CD4-positive, alpha-beta T cell treated with Interleukin-4 for 4 hours (primary cell): ENCODE results near the gene KATNB1.

Source experiments
- DNase-seq: peaks from one replicate; pipeline ENCODE4 v3.0.0-alpha.2; 2020

KATNB1 gene

DNA sequence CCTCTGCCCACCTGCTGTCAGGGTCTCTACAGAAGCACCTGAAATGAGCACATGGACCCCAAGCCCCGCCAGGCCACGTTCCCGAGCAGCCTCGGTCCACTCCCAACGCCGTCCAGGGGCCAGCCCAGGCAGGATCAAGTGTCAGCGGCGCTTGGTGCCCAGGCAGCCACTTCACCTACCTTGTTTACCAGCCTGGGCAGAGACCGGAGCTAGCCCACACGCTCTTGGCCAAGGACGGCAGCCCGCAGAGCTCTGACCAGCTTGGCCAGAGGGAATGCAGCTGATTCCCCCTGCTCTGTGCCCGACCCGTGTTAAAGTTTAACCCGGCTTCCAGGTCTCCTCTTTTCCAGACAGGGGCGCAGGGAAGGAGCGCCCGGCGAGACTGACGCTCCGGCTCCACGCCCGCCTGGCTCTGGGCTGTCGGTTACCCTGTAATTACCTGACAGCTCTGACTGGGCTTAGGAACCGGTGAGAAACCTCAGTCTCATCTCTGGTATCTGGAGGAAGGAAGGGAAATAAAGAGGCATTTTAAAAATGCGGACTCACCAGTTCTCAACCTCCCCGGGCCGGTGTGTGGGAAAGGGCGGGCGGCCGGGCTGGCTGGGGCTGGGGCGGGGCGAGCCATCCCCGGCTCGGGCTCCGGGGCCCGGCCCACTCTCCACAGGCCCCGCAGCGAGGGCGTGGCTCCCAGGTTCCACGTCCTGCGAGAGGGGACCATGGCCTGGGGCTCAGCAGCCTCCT lies 62.1 kb downstream of the KATNB1 start:
- no peak for DNase-seq

DNA sequence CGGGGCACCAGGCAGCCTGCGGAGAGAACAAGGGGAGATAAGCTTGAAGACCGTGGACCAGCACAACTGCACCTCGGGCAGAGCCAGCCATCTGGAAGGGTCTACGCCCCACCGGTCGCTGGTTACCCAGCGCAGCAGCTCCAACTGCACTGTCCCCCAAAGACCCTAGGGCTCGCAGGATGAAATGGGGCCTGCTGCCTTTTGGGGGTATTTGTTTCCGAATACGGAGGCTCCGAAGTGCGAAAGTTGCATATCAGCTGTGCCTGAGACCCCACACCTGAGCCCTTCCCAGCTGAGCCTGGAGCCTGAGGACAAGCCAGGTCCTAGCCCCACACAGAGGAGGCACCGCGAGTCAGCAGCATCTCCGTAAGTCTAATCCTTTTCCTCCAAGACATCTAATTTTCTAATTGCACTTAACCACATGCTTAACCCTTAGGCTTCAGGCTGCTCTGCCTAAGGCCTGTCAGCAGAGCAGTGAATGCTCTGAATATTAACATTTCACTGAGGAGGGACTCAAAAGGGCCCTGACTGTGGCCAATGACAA lies 62.8 kb downstream of the KATNB1 start:
- no peak for DNase-seq

DNA sequence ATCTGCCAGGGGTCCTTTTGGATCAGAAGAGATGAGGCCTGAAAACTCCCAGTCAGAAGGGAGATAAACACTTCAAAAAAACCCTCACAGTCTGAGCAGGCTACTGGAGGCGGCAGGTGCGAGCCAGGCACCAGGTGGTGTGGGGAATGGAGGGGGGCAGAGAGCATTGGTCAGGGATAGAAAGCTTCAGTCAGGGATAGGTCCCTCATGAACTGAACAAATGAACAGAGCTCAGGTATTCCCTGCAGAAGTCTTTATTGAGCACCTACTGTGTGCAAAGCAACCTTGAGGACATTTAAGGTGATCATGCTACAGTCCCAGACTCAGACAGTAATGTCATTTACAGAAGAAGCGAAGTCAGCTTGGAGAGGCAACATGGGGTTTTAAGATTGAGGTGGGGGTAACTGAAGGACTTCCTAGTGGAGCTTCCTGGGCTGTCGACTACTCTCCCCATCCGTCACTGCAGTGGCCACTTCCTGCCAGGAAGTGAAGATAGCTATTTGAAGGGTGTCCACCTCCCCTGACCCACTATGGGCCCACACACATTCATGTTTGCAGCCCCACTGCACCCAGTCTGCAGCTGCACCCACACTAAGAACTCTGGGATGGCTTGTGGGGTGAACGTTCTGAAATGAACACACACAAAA lies 63.5 kb downstream of the KATNB1 start:
- no peak for DNase-seq

DNA sequence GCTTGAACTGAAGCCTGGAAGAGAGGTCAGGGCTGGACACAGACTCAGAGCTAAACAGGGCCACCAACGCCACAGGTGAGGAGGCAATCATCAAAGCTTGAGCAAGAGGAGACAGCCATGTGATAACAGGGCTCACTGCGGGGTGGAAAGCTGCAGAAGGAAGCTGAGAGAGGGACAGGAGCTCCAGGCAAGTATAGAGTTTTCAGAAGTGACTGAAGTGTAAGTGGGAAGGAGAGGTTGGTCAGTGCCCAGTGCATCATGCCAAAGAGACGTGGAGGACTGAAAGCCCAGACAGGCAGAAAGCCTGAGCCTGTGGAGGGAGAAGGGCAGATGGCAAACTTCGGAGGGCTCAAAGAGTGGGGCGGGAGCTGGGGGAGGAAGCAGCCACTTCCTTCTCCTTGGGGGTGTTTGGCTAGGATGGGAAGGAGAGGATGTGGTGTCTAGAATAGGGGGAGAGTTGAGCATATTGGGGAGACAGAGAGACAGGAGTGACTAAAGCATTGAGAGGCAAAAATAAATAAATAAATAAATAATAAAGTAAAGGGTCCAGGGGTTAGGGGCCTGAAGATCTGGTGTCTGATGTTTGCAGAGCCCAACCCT lies 64.1 kb downstream of the KATNB1 start:
- DNase-seq, result no peak

DNA sequence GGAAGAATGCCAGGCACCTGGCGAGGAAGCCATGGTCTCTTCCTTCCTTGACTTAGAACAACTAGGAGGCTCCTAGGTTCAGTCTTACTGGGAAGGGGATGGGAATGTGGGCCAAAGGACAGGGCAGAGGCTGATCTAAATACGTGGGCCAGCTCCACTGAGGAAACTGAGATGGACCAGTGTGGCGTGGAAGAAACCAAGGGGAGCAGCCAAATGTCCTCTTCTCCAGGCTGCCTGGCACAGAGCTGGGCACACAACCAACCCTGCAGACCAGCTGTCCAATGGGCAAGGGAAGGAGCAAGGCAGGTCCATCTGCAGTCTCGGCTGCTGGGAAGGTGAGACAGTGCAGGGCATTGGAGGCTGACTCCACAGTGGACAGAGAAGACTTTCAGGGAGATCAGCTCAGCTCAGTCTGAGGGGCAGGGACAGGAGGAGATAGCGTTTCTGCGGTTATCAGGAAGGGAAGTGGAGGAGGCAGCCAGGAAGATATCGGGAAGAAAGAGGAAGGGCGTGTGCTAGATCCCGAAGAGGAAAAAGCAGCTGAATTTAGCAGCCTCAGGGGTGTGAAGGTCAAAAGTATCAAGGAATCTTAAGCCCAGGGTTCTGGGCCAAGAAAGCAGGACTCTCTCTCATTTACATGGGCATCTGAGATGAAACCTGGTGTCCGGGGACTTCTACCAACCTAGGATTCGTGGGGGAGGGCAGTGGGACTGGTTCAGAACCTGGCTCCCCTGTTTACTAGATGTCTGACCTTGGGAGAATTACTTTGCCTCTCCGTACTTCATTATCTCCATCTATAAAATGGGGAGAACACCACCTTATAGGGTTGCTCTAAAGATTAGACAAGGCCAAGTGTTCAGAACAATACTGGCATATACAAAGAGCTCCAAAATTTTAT lies 64.9 kb downstream of the KATNB1 start:
- DNase-seq, result no peak

DNA sequence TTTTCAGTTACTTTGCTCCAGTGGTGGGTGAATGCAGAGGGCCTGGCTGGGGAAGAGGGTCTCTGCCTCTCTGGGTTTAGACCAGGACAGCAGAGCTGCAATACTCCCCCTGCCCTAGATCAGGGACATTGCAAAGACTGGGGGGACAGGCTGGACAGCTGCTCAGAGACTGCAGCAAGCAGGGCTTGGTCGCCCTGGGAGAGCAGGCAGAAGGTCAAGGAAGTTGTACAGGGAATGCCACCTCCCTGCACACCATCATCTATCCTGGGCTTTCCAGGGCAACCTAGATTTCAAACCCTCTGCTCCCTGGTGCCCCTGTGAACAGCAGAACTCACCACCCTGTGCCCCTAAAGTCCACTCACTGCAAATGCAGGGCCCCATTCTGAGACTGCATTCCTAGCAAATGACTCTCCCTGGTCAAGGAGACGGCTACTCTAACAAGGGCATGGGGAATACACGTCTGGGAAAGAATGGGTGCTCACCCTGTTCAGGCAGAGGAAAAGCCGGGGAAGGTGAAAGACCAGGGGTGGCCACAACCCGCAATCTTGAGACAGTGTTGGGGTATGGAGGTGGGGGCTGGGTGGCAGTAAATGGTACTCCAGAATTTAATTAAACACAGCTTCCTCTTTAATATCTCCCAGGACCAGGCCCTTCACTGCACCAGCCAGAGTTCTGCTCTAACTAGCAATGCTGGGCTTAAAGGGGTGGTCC lies 65.7 kb downstream of the KATNB1 start:
- DNase-seq, result no peak

DNA sequence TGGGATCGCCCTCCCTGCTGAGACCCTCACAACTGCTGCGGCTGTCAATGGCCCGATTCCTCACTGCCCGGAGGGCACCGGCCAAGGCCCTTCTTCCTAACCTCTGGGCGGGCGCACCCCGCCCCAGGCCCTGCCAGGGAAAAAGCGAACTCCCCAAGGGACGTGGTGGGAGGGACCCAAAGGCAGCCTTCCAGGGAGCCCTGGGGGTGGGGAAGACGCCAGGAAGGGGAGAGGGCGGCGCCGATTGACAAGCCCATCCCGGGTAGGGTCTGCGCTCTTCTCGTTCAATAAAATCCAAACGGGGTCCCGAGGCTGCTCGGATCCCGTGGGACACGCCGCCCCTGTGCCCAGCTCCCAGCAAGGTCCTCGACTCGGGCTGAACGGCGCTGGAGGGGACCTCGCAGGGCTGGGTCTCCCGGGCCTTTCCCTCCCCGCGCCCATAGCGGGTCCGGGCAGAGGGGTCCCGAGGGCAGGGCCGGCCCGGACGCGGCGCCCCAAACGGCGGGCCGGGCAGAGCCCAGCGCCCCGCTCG lies 66.3 kb downstream of the KATNB1 start:
- DNase-seq, result no peak

DNA sequence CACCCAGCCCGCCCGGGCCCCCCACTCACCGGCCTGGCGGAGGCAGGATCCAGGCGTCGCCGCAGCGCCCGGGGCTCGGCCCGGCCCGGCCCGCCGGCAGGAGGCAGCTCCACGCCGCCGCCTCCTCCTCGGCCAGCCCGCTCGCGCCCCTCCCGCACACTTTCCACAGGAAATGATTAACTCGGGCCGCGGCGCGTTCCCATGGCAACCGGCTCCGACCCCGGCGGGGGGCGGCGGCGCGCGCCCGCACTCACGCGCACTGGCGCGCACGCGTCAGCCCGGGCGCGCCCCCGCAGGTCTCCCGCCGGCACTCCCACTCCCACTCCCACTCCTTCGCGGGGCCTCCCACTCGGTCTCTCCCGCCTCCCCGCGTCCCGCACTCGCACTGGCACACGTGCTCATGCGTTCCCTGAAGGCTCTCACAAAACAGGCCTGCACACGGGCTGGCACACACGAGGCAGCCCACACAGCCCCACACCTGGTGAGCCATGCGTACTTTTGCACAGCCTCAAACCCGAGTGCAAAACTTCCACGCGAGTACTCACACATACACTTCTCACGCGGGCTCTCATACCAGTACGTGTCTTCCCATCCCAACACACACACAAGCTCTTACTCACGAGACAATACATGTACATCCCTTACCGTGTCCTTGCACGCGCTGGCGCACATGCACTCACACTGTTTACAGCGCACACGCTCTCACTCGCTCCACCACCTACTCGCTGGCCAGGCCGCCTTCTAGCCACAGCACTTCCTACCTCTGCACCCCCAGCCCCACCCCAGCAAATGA lies 67.0 kb downstream of the KATNB1 start, which contains the start of gene KIFC3:
KIFC3 (minus strand) TSS at position 151 of the 793 bp plus-strand sequence. CDS start 4,248 bp downstream, outside the sequence.
- DNase-seq, result peak; percentile 73

DNA sequence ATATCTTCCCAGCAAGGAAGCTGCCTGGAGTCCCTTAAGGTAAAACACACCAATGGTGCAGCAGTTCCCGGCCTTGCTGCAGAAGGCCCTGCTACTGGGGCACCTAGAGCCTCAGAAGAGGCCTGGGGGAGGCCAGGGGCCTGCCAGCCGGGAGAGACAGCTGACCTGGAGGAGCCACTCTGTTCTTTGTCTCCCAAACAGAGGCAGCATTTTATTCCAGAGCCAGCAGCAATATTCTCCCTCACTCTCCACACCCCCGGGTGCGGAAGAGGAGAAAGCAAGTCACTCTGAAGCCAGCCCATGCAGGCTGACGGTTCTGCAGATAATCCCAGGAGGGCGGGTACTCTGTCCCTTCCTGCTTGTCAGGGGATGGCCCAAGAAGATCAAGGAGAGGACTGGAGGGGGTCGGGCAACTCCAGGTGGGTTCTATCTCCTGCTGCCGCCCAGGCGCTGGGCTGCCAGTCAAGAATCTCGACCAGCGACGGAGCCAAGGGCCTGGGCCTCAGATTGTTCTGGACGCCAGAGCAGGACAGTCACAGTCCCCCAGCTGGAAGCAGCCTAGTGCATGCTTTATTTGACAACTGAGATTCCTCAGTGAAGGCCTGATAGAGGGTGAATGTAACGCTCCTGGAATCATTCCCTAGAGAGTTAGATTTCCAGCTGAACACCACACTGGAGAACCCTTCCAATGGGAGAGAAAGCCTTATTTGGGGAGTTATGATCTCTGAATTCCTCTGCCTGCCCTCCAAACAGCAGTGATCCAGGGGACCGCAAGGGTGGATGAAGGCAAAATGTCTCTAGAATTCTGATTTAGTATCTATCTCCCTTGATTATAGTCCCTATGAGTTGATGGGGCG lies 67.8 kb downstream of the KATNB1 start:
- no peak for DNase-seq

DNA sequence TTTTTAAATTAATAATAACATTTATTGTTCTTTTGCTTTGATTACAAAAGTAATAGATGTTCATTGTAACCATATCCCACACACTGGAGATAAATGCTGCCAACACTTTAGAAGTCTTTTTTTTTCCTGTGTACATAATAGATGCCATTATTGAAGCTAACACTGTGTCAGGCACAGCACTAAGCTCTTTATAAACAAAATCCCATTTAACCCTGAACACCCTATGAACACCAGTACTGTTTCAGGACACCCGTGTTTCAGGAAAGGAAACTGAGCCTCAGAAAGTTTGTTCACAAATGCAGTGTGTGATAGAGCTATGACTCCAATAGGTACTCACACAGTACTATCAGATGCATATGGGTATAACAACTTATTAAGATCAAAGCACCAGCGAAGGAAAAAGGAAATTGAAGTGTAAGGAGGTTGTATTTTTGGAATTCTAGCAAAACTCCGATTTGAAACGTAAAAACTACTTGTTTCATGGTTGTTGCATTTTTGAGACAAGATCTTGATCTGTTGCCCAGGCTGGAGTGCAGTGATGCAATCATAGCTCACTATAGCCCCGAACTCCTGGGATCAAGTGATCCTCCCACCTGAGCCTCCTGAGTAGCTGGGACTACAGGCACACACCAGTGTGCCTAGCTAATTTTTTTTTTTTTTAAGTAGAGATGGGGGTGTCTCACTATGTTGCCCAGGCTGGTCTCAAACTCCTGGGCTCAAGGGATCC lies 68.7 kb downstream of the KATNB1 start:
- no peak for DNase-seq

DNA sequence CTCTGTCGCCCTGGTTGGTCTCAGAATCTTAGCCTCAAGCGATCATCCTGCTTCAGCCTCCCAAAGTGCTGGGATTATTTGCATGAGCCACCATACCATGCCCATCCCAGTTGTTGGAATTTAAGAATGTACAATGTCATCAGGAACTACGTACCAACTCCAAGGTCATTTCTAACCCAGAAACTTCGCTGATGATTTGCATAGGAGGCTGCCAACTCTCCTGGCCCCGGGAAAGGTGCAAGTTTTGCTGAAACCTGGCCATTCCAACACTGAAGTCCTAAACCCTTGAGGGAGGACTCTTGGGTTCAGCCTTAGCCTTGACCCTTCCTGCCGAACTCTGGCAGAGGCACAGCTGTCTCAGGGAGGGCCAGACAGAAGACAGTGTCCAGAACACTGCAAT lies 69.6 kb downstream of the KATNB1 start:
- DNase-seq, result no peak
